ENCODE data around the gene TNXB. TPM values are rescaled to one million over a fixed set of nuclear protein-coding genes. Genes with fewer than 3 reads are reported as not detected.

Gene TNXB
- total and polyA plus RNA-seq, 7 donors: 7.0 to 26.1 (median 14.5) TPM

- Histone ChIP-seq H3K4me3 (peak within 1 kb of the TSS; percentile 76), H3K4me1 (peaks cover 9% of the 10 kb centered on the region), H3K27me3 (ENCODE audit: insufficient read depth in 3 of 3, low read length in 2 of 3) (peaks cover 0 to 15% (median 7%) of the 10 kb centered on the region in 3 donors), H3K36me3 (ENCODE audit: insufficient read depth in 1 of 2, low read depth in 1 of 2) (peaks cover 8 to 33% of the 10 kb centered on the region in 2 donors), H3K9me3 (no peaks in the 10 kb centered on the region), H3K27ac (peak within 1 kb of the TSS; percentile 74)
- ATAC-seq (peak; percentile 82 to 93 (median 89)), DNase-seq (peak; percentile 93 to 95)
- WGBS, 3 donors: 2 to 4% (median 2%) methylated on average over 52 of the region's 52 CpGs
- peak; percentile 13 for TF ChIP-seq CTCF (IDR thresholded peaks at IDR 0.05)
- intact Hi-C loops (cut with DNase I): loop anchor here (1.0 to 5.0 kb wide), 2 partner anchors 36 to 37 kb away; no protein-coding TSS in a partner anchor
Observed at GRCh38 chr6:32153564-32154513, 44.7 kb upstream of the TNXB start, which contains the start of gene PPT2. Gene PPT2, plus strand, starts transcription at chr6:32154141. Its CDS starts 454 bp downstream, at chr6:32154595.

GRCh38 chr6:32152769-32153563, 43.8 kb upstream of the TNXB start:
- H3K36me3 ChIP-seq (ENCODE audit: insufficient read depth in 1 of 2, low read depth in 1 of 2): peaks cover 2 to 24% of the 10 kb centered on the region in 2 donors
- no peak for TF ChIP-seq CTCF (IDR thresholded peaks at IDR 0.05)
- peak overlapping the region; percentile 74 for H3K27ac ChIP-seq
- peaks cover 9% of the 10 kb centered on the region for H3K4me1 ChIP-seq
- intact Hi-C loops (cut with DNase I): loop anchor here in 1 of 2 donors (5.0 kb wide), 1 partner anchor 36 kb away; no protein-coding TSS in a partner anchor
- peaks cover 0 to 24% (median 14%) of the 10 kb centered on the region in 3 donors for H3K27me3 ChIP-seq (ENCODE audit: insufficient read depth in 3 of 3, low read length in 2 of 3)
- peak overlapping the region; percentile 76 for H3K4me3 ChIP-seq
- peak in 2 of 4 donors; percentile 6 to 10 for ATAC-seq
- no peaks in the 10 kb centered on the region for H3K9me3 ChIP-seq
- DNase-seq: peak; percentile 34 to 64
- 45 to 53% (median 46%) methylated on average over 35 of the region's 35 CpGs for WGBS, 3 donors

- Histone ChIP-seq H3K36me3 (ENCODE audit: insufficient read depth in 1 of 2, low read depth in 1 of 2) (peaks cover 2 to 16% of the 10 kb centered on the region in 2 donors), H3K27ac (peak within 1 kb of the TSS; percentile 74), H3K27me3 (ENCODE audit: insufficient read depth in 3 of 3, low read length in 2 of 3) (peaks cover 0 to 31% (median 17%) of the 10 kb centered on the region in 3 donors), H3K4me1 (peaks cover 9% of the 10 kb centered on the region), H3K9me3 (no peaks in the 10 kb centered on the region), H3K4me3 (peak within 1 kb of the TSS; percentile 76)
- ATAC-seq (no peak), DNase-seq (no peak)
- 23 to 41% (median 36%) methylated on average over 10 to 18 of the region's 24 CpGs for WGBS, 3 donors
- intact Hi-C loops (cut with DNase I): loop anchor here in 1 of 2 donors (5.0 kb wide), 1 partner anchor 35 kb away; no protein-coding TSS in a partner anchor
- TF ChIP-seq CTCF (IDR thresholded peaks at IDR 0.05): no peak
Observed at GRCh38 chr6:32151863-32152768, 43.0 kb upstream of the TNXB start, which contains the start of gene PRRT1. Gene PRRT1, minus strand, starts transcription at chr6:32151939. Its CDS starts 112 bp downstream, at chr6:32151827.
